Ovary (tissue), 3 donors: Measurements from ENCODE around the gene ZBED3.

Experiments used
- POLR2A ChIP-seq: fragments of 450-650 bp; IDR thresholded peaks from one replicate; pipeline ENCODE4 v1.6.1; 2017; ENCODE audit warnings: antibody characterized with exemption, mild to moderate bottlenecking, moderate library complexity
- TF ChIP-seq, protein P1 (sequence below), 3 donors: fragments of 450-650 bp in 2 of 3; fragments of 200-600 bp in 1 of 3; IDR thresholded peaks; one replicate each; pipeline versions ENCODE4 v1.5.1 to v1.8.0; 2016 to 2022; ENCODE audit warnings: antibody characterized with exemption in 3 of 3, mild to moderate bottlenecking in 1 of 3
- donor health status: DM: no; HTN: no; CAD: no.

DNA sequence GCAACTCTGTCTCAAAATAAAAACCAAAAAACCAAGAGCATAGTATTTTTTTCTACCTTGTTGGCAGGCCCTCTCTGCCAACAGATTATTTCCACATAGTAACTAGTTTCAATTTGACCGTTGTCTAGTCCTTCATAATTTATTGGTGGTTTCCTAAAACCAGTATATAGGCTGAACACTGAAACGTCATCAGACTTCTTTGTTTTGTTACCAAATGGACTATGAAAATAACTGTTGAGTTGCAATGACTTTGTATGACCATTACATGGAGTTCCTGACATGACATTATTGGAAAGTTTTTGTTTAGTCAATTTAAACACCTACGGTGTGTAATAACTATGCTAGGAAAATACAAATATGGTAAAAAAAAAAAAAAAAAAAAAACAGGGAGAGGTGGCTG, 55.2 kb downstream of the ZBED3 start:
- TF ChIP-seq, protein P1, sequence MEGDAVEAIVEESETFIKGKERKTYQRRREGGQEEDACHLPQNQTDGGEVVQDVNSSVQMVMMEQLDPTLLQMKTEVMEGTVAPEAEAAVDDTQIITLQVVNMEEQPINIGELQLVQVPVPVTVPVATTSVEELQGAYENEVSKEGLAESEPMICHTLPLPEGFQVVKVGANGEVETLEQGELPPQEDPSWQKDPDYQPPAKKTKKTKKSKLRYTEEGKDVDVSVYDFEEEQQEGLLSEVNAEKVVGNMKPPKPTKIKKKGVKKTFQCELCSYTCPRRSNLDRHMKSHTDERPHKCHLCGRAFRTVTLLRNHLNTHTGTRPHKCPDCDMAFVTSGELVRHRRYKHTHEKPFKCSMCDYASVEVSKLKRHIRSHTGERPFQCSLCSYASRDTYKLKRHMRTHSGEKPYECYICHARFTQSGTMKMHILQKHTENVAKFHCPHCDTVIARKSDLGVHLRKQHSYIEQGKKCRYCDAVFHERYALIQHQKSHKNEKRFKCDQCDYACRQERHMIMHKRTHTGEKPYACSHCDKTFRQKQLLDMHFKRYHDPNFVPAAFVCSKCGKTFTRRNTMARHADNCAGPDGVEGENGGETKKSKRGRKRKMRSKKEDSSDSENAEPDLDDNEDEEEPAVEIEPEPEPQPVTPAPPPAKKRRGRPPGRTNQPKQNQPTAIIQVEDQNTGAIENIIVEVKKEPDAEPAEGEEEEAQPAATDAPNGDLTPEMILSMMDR (IDR thresholded peaks at IDR 0.05): no peak
- no peak for TF ChIP-seq POLR2A
